Germinal center (tissue), 1 donor: ENCODE measurements around the gene U2AF1.
"Not testable (repeated sequence)": the region's sequence is repeated elsewhere in the genome, so short reads cannot be mapped to it uniquely, and the experiment has no call there.

Experiments used
- DNase-seq: peaks from one replicate; pipeline ENCODE4 v3.0.0; 2012; ENCODE audit warnings: mixed read lengths, low spot score

U2AF1 gene, protein sequence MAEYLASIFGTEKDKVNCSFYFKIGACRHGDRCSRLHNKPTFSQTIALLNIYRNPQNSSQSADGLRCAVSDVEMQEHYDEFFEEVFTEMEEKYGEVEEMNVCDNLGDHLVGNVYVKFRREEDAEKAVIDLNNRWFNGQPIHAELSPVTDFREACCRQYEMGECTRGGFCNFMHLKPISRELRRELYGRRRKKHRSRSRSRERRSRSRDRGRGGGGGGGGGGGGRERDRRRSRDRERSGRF

DNA sequence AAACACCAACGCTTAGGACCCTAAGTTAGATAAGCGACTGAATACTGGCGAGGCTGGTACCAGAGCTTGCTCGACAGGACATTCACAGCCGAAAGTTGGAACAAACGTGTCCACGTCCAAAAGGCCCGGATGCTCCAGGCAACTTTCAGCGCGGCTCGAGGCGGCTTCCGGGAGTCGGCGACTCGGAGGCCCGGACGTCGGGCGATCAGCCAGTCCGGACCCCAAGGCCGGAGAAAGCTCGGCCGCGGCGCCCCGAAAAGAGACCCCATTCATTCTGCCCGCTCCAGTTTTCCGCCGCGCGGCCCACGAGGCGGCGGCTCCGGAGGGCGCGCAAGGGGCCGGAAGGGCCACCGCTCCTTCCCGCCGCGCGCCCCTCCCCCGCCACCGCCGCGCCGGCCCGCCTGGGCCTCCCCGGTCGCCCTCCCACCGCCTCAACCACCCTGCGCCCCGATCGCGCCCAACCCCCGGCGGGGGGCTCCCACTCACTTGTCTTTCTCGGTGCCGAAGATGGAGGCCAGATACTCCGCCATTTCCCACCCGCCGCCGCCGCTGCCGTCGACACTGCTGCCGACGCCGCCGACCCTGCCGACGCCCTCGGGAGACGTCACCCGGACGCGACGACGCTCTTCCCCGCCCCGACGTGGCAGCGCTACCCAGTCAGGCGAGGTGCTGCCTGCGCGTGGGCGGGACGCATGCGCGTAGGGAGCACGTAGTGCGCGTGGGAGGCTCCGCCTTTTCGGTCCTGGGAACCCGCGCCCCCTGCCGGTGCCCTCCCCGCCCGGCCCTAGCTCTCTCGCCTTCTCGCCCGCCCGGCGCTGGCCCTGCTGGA, at the start of gene U2AF1:
U2AF1 (minus strand) TSS at position 606 of the 829 bp plus-strand sequence; CDS start at position 530, 76 bp downstream.
- DNase-seq: not testable (repeated sequence)

DNA sequence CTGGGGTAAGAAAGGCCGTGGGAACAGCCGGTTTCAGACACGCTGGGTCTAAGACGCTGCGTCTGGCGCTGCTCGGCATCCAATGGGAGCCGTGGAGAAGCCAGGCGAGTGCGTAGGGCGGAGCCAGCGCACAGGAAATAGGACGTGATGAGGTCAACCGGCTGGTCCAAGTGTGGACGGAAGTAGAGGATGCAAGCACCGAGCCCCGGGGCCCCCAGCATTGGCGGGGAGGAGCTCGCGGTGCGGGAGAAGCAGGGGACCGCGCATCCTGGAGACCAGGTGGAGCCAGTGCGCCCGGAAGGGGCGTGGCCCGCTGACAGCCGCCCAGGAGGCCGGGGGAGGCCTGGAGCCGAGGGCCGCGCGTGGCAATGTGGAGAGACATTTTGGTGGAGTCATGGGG, 46.2 kb upstream of the U2AF1 start:
- not testable (repeated sequence) for DNase-seq

DNA sequence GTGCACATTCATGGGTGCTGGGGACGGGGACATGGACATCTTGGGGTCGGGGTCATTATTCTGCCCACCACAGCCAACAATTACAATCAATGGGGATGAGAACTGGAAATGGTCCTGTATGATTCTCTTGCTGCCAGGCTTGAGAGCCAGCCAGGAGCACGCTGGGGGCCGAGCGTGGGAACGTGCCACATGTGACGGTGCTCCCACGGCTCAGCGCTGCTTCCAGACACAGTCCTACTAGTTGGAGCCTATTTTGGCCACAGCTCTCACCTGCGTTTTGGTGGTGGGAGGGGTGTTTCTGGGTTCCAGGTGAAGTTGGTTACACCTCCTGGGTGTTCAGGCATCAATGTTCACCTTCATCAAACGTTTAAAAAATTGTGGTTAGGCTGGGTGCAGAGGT, 42.0 kb upstream of the U2AF1 start:
- not testable (repeated sequence) for DNase-seq

DNA sequence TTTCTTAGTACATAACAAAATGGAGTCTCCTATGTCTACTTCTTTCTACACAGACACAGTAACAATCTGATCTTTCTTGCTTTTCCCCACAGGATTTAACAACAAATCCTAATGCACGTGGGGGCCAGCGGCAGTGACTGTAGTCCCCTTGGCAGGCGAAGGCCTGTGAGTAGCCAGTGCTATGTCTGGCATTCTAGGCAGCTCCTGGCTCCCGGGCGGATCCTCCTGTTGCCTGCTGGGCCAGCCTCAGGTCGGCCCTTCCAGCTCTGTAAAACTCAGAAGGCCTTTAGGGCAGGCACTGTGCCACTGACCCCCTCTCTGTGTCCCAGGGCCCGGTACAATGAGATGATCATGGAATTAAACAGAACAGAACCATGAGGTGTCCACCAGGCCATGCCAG, 40.6 kb upstream of the U2AF1 start:
- DNase-seq: not testable (repeated sequence)

DNA sequence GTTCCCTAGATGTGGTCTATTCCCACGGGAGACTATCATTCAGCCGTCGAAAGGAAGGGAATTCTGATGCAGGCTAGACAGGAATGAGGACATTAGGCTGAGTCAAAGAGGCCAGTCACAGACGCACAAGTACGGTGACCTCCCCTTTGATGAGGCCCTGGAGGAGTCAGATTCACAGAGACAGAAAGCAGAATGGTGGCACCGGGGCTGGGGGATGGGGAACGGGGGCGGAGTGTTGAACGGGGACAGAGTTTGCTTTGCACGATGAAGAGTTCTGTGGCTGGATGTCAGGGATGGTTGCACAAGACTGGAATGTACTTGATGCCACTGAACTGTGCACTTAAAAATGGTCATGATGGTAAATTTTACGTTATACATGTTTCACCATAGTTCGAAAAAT, 39.3 kb upstream of the U2AF1 start:
- DNase-seq: not testable (repeated sequence)

DNA sequence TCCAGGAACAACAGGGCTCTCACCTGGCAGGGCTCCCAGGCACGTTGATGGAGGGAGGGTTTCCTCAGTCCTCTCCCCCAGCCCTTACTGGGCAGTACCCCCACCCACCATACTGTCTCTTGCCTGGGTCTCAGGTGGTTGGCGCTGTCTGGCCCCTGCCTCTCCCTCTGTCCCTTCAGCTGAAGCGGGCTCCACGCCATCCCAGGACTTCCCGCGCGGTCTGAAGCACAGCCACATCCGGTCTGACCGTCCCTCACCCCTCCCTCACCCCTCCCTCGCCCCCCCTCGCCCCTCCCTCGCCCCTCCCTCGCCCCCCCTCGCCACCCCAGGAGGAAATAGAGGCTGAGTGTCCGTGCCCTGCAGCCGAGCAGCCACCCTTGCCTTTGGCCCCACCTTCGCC, 34.0 kb upstream of the U2AF1 start:
- not testable (repeated sequence) for DNase-seq

DNA sequence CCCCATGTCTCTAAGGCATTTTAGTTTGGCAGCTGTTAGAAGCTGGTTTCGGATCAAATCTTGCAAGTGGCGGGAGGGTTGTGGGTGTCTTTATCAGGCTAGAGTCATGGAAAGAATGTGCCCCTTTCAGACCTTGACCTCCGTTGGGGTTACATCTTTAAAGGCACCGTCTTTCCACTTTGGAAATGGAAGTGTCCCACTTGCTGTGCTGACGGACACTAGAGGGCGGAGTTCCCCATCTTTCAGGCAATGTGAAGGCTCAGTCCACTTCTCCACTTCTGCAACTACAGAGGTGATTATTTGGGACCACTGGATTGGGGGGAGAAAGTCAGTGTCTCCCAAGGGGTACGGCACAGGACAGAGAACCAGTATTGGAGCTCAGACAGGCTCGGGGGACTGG, 31.6 kb upstream of the U2AF1 start:
- not testable (repeated sequence) for DNase-seq

DNA sequence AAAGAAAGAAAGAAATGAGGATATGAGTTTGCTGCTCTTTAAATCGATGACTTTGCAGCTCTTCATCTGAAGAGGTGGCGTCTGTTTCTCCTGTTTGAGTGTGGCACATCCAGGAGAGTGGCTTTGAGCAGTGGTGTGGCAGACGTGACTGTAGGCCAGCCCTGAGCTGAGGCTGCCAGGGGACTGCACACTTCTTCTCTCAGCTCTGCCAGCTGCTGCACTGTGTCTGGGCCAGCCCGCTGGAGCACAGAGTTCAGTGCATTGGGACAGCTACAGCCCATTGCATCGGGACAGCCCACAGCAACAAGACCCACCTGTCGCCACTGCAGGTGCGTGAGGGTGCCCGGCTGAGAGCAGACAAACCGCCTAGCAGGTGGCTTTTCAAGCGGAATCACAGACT, 27.1 kb upstream of the U2AF1 start:
- DNase-seq: not testable (repeated sequence)

DNA sequence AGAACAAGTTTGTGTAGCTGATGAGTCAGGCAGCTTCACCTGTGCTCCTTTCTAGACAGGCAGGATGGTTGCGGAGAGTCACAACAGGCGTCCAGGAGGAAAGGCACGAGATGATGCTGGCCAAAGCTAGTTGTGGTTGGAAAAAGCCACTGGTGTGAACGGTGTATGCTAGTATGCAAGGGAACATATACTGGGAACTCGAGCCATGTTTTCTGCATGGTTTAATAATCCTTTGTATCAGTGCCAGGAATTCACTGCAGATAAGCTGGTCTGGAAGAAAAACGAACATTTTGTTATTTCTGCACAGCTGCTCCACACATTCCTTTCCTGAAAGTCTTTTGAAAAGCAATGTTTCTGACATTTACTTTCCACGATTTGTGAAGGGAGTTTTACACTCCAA, 22.7 kb upstream of the U2AF1 start:
- not testable (repeated sequence) for DNase-seq

DNA sequence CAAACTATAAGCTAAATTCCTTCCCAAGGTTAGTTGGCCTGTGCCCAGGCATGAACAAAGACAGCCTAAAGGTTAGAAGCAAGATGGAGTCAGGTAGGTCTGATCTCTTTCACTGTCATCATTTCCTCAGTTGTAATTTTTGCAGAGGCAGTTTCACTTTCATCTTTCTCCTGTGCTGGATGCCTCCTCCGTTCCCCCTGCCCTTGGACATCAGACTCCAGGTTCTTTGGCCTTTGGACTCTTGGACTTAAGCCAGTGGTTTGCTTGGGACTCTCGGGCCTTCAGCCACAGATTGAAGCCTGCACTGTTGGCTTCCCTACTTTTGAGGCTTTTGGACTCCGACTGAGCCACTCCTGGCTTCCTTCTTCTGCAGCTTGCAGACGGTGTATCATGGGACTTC, 8.6 kb upstream of the U2AF1 start:
- not testable (repeated sequence) for DNase-seq

DNA sequence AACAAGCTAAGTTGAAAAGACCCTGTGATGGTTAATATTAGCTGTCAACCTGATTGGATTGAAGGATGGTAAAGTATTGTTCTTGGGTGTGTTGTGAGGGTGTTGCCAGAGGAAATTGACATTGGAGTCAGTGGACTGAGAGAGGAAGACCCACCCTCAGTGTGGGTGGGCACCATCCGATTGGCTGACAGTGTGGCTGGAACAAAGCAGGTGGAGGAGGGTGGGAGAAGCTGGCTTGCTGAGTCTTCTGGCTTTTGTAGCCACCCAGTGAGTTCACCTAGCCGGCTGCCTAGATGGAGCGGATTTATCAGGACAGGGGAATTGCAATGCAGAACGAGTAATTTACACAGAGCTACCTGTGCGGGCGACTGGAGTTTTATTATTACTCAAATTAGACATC, 7.1 kb upstream of the U2AF1 start:
- DNase-seq: not testable (repeated sequence)

DNA sequence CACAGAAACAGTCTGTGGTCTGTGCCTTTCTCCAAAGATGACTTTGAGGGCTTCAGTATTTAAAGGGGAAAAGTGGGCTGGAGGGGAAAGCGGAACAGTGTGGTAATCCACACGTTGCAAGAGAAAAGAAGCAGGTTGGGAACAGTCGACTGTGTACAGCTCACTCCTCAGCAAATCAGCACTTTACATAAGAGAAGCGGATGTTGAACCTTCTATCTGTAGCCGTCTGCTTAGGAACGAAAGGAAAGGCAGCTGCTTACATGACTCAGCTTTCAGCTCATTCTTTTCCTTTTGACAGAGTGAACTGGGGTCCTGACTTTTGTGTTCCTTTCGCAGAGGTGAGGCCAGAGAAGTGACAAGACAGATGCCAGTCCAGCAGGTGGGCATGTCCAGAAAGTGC, 1.6 kb upstream of the U2AF1 start:
- DNase-seq: not testable (repeated sequence)

DNA sequence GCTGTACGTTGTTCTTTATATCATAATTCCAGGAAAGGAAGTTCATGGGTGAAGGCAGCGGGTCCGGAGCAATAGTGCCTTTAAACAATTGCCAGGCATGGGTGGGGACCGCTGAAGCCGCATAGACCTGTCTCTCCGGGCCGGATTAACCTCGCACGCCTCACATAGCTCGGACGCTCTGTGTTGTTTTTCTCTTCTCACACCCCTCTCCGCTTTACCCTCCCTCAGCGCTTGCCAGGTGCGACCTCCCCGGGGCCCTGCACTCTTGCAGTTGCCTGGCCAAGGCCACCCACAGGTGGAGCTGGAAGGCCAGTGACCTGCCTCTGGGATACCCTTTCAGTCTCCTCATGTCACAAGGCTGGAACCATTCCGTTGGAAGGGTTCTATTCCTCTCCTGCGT, 807 bp upstream of the U2AF1 start:
- DNase-seq: not testable (repeated sequence)

DNA sequence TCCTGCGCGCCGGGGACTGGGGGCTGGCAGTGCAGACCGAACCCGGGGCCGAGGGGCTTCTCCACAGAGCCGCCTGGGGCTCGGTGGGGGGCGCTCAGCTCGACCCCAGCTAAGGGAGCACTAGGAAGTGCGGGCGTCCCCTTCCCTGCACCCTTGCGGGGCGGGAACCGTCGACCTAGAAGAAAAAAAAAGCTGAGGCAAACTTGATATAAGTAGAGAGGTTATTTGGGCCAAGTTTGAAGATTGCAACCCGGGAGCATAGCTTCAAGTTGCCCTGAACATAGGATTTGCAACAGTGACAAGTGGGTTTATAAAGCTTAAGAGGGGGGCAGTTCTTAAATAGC, 396 bp upstream of the U2AF1 start:
- DNase-seq: not testable (repeated sequence)

DNA sequence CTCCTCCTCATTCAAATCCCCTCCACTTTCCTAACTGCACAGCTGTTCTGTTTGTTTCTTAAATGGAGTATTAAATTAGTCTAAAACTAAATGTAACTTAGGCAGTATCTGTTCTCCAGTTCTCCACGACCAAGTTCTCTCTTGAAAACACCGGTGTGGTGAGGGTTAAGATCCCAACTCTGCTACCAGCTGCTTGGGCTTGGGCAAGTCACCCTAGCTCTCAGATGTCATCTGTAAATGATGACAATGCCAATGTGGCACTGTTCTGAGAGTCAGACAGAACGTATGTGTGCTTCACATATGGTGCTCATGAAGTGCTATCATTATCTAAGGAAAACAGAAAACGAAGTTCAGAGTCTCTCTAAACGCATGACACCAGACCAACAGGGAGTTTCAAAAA, 2.7 kb downstream of the U2AF1 start:
- DNase-seq: not testable (repeated sequence)

DNA sequence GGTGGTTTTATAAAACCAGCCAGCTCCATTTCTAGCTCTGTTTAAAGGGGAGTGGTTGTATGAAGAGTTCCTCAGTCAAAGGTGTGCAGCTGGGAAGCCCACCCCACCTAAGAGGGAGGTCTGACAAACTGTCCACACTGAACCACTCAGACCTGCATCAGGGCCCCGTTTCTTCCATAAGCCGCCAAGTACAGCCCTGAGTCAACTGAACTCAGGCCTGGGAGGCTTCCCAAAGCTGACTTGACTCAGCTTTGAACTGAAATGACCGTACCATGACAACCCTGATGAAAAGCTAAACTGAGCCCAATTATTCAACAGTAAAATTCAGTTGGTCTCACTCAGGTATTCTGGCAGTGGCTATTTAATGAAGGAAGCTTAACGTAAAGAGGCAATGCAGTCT, 5.1 kb downstream of the U2AF1 start:
- DNase-seq: not testable (repeated sequence)

DNA sequence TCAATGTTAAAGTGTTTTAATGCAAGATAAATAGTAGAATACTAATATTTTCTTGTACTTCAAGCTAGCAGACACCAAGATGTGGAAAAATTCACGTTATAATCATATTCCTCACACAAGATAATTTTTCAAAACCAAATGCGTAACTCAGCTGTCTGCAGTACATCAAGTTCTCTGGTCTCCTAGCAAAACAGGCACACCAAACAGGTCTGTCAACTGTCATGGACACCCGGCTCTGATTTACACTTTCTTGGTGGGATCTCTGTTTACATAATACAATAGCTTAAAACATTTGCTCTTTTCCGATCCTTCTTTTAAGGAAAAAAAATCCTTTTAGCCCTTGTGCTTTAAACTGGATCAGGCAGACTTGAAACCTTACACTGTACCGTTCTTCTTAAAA, 5.7 kb downstream of the U2AF1 start:
- not testable (repeated sequence) for DNase-seq

DNA sequence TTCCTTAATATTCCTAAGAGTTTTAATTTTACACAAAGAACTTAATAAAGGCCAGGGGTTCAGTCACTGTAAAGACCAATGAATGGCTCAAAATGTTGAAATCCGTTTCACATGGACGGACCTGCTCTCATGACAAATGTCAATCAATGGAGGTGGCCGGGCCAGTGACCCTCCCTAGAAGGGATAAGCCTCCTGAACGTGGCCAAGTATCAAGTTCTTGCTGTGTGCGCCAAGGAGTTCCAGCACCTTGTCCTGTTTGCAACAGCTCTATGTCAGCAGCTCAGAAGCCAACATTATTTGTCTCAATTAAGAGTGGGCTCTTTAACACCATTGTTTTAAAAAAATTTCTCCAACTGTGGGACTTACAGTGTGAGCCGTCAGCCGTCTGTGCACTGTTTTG, 6.4 kb downstream of the U2AF1 start:
- not testable (repeated sequence) for DNase-seq

DNA sequence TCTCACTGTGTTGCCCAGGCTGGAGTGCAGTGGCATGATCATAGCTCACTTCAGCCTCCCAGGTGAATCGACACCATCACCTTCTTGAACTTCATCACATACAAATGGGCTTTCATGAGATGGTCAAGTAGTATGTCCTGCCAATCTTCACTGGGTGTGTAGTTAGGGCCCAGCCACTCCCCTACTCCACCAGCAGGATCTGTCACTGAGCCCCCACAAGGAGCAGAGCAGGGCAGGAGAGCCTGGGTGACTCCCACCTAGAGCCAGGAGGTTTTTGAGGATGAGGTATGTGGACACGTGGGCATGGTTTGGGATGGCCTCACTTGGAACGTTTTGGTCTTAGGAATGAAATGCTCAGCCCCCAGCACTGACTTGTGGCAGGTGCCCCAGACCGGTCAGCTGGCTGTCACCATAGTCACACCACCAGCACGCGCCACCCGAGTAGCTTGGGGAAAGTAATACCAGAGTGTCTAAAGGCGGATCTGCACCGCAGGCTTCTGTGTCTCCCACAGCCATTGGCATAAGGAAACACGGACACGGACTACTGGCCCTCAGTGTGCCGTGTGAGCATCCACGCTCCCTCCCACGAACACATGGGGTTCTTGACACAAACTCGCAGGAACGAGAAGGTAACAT, 15.3 kb downstream of the U2AF1 start:
- DNase-seq: not testable (repeated sequence)

DNA sequence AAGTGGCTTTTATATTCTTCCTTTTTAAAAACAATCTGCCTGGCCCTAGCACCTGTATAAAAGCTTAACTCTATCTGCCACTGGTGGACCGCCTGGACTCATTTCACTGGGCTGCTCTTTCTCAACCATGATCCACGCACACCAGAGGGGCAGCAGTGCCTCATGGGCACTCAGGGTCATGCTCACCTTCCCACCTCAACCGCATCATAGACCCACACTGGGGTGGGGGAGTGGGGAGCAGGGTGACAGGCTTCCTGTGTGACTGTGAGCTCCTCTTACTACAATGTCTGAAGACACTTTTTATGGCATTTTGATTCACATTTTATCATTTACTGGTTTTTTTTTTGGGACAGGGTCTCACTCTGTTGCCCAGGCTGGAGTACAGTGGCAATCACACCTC, 16.4 kb downstream of the U2AF1 start:
- DNase-seq: not testable (repeated sequence)

DNA sequence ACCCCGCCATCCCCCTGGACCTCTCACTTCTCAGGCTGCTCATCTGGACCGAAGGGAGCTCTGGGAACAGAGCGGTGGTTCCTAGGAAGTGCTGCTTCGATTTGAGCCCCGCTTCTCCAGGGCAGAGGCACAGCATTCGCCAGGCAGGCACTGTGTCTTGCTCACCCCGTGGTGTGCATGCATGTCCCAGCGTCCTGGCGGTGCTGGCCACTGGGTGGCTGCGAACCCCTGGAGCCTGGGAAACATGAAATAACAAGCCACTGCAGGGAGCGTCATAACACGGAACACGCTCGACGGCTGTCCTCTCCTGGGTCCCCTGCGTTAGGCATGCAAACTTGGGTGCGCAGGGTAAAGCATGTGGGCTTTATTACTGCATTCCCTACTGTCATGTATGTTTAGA, 17.9 kb downstream of the U2AF1 start:
- DNase-seq: not testable (repeated sequence)

DNA sequence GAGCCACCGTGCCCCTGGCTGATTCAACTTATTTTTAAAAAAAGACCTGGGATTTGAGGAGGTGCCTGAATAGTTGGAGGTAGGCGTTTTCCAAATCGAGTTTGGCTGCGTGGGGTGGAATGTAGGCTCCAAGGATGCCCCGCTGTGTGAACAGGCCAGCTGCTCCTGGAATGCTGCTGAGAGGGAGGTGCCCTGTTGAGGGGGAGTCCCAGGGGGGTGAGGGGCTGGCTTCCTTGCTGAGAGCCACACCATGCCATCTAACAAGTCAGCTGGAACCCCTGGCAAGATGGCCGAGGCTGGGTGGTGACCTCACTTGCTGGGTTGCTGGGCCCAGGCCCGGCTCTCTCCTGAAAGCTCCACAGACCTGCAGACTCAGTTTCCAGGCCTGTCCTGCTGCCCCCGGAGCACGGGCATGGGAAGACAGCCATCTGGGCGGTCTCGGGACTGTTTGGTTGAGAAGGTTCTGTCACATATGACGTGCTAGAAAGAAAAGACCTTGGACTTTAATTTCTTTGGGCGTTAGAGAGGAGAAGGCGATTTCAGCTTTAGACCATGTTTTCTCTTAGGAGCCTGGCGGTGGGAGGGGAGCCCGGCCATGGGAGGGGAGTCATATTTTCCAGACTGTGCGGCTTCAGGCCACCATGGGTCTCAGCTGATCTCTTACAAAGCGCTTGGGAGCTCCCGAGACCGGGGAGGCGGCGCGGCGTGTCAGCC, 24.6 kb downstream of the U2AF1 start:
- DNase-seq: not testable (repeated sequence)
